Measurements from ENCODE around the gene BRD9.
"Not testable (repeated sequence)": the region's sequence is repeated elsewhere in the genome, so short reads cannot be mapped to it uniquely, and the experiment has no call there.

The BRD9 gene

GRCh38 chr5:878677-879076 lies 13.9 kb downstream of the BRD9 start:
- not testable (repeated sequence) for DNase-seq (ENCODE audit: low read depth, low spot score)

- no peak for DNase-seq (ENCODE audit: low read depth, low spot score)
Measured at GRCh38 chr5:878125-878524, 14.5 kb downstream of the BRD9 start.

GRCh38 chr5:876398-877365 lies 15.9 kb downstream of the BRD9 start:
- no peak for DNase-seq (ENCODE audit: low read depth, low spot score)

- no peak for DNase-seq (ENCODE audit: low read depth, low spot score)
Measured at GRCh38 chr5:875931-876330, 16.7 kb downstream of the BRD9 start.

GRCh38 chr5:873328-873727 lies 19.3 kb downstream of the BRD9 start:
- no peak for DNase-seq (ENCODE audit: low read depth, low spot score)

- no peak for DNase-seq (ENCODE audit: low read depth, low spot score)
Measured at GRCh38 chr5:872301-872700, 20.3 kb downstream of the BRD9 start.

- no peak for DNase-seq (ENCODE audit: low read depth, low spot score)
Measured at GRCh38 chr5:871596-872298, 20.9 kb downstream of the BRD9 start.

GRCh38 chr5:870956-871355 lies 21.6 kb downstream of the BRD9 start:
- no peak for DNase-seq (ENCODE audit: low read depth, low spot score)

- DNase-seq (ENCODE audit: low read depth, low spot score): no peak
Measured at GRCh38 chr5:868428-869135, 24.0 kb downstream of the BRD9 start.

- no peak for DNase-seq (ENCODE audit: low read depth, low spot score)
Measured at GRCh38 chr5:867300-867870, 25.2 kb downstream of the BRD9 start.

GRCh38 chr5:865771-866170 lies 26.8 kb downstream of the BRD9 start:
- no peak for DNase-seq (ENCODE audit: low read depth, low spot score)

GRCh38 chr5:865168-865521 lies 27.5 kb downstream of the BRD9 start:
- no peak for DNase-seq (ENCODE audit: low read depth, low spot score)

GRCh38 chr5:864492-865167 lies 28.0 kb downstream of the BRD9 start:
- no peak for DNase-seq (ENCODE audit: low read depth, low spot score)

GRCh38 chr5:863244-863805 lies 29.3 kb downstream of the BRD9 start:
- DNase-seq (ENCODE audit: low read depth, low spot score): no peak

GRCh38 chr5:862367-863243 lies 30.0 kb downstream of the BRD9 start:
- DNase-seq (ENCODE audit: low read depth, low spot score): no peak

GRCh38 chr5:861442-862366 lies 30.9 kb downstream of the BRD9 start:
- no peak for DNase-seq (ENCODE audit: low read depth, low spot score)

- DNase-seq (ENCODE audit: low read depth, low spot score): no peak
Measured at GRCh38 chr5:860506-861150, 32.0 kb downstream of the BRD9 start.

GRCh38 chr5:859798-860296 lies 32.8 kb downstream of the BRD9 start:
- DNase-seq (ENCODE audit: low read depth, low spot score): no peak

All from activated CD4-positive, CD25-positive, alpha-beta regulatory T cell treated with anti-CD3 and anti-CD28 coated beads, Interleukin-2, amount 50 U/mL, for 16 hours (primary cell).